ENCODE measurements around the gene CHID1.

CHID1 gene

DNA sequence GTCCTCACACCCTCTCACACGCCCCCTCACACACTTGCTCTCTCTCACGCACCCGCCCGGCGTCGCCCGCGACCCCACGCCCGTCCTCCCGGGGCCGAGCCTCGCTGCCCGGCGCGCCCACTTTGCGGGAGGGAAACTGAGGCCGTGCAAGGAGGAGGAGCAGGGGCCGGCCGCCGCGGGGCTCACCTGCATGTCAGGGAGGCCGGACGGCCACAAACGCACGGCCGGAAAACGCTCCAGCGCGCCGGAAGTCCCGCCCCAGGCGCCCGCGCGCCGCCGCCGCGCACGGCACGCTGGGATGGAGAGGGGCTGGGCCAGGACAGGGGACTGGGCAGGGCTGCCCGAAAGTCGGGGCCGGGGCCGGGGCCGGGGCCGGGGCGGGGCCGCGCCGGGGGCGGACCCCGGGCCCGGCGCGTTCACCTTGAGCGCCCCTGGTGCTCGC lies at the start of gene CHID1:
Gene CHID1, minus strand, starts transcription at position 222 of the 442 bp plus-strand sequence. CDS start 5,994 bp downstream, outside the sequence.
- in situ Hi-C loops (cut with MboI; ENCODE audit: low sequenced_read_pairs, unreplicated experiment): no loop called here
- TF ChIP-seq, protein P1, sequence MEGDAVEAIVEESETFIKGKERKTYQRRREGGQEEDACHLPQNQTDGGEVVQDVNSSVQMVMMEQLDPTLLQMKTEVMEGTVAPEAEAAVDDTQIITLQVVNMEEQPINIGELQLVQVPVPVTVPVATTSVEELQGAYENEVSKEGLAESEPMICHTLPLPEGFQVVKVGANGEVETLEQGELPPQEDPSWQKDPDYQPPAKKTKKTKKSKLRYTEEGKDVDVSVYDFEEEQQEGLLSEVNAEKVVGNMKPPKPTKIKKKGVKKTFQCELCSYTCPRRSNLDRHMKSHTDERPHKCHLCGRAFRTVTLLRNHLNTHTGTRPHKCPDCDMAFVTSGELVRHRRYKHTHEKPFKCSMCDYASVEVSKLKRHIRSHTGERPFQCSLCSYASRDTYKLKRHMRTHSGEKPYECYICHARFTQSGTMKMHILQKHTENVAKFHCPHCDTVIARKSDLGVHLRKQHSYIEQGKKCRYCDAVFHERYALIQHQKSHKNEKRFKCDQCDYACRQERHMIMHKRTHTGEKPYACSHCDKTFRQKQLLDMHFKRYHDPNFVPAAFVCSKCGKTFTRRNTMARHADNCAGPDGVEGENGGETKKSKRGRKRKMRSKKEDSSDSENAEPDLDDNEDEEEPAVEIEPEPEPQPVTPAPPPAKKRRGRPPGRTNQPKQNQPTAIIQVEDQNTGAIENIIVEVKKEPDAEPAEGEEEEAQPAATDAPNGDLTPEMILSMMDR (IDR thresholded peaks at IDR 0.05; ENCODE audit: borderline replicate concordance, control extremely low read depth, extremely low read depth, insufficient read depth, missing control alignments): no peak
- peak; percentile 99 for DNase-seq (ENCODE audit: low spot score)

DNA sequence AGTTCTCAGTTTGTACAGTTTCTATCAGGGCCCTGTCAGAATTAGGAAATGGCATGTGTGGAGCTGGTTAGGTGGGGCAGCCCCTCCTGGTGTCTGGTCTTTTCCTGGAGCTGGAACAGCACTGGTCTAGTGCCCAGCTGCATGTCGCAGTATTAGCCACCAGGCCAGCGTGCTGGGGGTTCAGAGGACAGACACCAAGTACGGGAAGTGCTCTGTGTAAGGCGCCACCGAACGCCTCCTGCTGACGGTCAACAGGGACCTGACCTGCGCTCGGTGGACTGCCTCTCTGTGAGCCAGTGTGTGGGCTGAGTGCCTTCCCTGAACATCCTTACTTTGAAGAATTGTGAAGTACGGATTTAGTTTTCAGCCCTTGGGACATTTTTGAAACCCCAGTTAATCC lies 49.0 kb upstream of the CHID1 start:
- TF ChIP-seq, protein P1 (IDR thresholded peaks at IDR 0.05; ENCODE audit: borderline replicate concordance, control extremely low read depth, extremely low read depth, insufficient read depth, missing control alignments): no peak
- DNase-seq (ENCODE audit: low spot score): no peak
- in situ Hi-C loops (cut with MboI; ENCODE audit: low sequenced_read_pairs, unreplicated experiment): no loop called here

- DNase-seq (ENCODE audit: low spot score): no peak
- TF ChIP-seq, protein P1 (IDR thresholded peaks at IDR 0.05; ENCODE audit: borderline replicate concordance, control extremely low read depth, extremely low read depth, insufficient read depth, missing control alignments): no peak
- in situ Hi-C loops (cut with MboI; ENCODE audit: low sequenced_read_pairs, unreplicated experiment): no loop called here
Measured at GRCh38 chr11:959027-959426, 48.4 kb upstream of the CHID1 start.

- TF ChIP-seq, protein P1 (IDR thresholded peaks at IDR 0.05; ENCODE audit: borderline replicate concordance, control extremely low read depth, extremely low read depth, insufficient read depth, missing control alignments): no peak
- in situ Hi-C loops (cut with MboI; ENCODE audit: low sequenced_read_pairs, unreplicated experiment): no loop called here
Measured at GRCh38 chr11:958101-958500, 47.5 kb upstream of the CHID1 start.

GRCh38 chr11:957212-957920 lies 46.8 kb upstream of the CHID1 start:
- in situ Hi-C loops (cut with MboI; ENCODE audit: low sequenced_read_pairs, unreplicated experiment): no loop called here
- TF ChIP-seq, protein P1 (IDR thresholded peaks at IDR 0.05; ENCODE audit: borderline replicate concordance, control extremely low read depth, extremely low read depth, insufficient read depth, missing control alignments): no peak
- no peak for DNase-seq (ENCODE audit: low spot score)

More at GRCh38 chr11:958101-958500, 47.5 kb upstream of the CHID1 start:
- no peak for DNase-seq (ENCODE audit: low spot score)

GRCh38 chr11:955154-956063 lies 44.8 kb upstream of the CHID1 start:
- DNase-seq (ENCODE audit: low spot score): no peak
- in situ Hi-C loops (cut with MboI; ENCODE audit: low sequenced_read_pairs, unreplicated experiment): no loop called here
- TF ChIP-seq, protein P1 (IDR thresholded peaks at IDR 0.05; ENCODE audit: borderline replicate concordance, control extremely low read depth, extremely low read depth, insufficient read depth, missing control alignments): no peak

All from GM13976 (cell line).